Left hindlimb (tissue), 1 donor: ENCODE measurements around the gene PDE11A.

Source experiments
- DNase-seq: peaks from one replicate; pipeline ENCODE4 v3.0.0-alpha.2; 2018

The PDE11A gene

GRCh38 chr2:177921726-177922125 is 150.9 kb downstream of the PDE11A start:
- no peak for DNase-seq

GRCh38 chr2:177917169-177917568 is 155.4 kb downstream of the PDE11A start:
- DNase-seq = no peak

GRCh38 chr2:177916342-177916741 is 156.2 kb downstream of the PDE11A start:
- DNase-seq = no peak

- no peak for DNase-seq
Observed at GRCh38 chr2:177914247-177914646, 158.3 kb downstream of the PDE11A start.

GRCh38 chr2:177909962-177910361 is 162.6 kb downstream of the PDE11A start:
- no peak for DNase-seq

- no peak for DNase-seq
Observed at GRCh38 chr2:177908824-177909223, 163.8 kb downstream of the PDE11A start.

GRCh38 chr2:177908182-177908581 is 164.4 kb downstream of the PDE11A start:
- DNase-seq = no peak

- DNase-seq = peak; percentile 39
Observed at GRCh38 chr2:177906041-177906718, 166.4 kb downstream of the PDE11A start.

- no peak for DNase-seq
Observed at GRCh38 chr2:177905640-177906039, 166.9 kb downstream of the PDE11A start.

- no peak for DNase-seq
Observed at GRCh38 chr2:177902395-177903163, 170.0 kb downstream of the PDE11A start.

GRCh38 chr2:177900082-177900481 is 172.5 kb downstream of the PDE11A start:
- DNase-seq = no peak

GRCh38 chr2:177897278-177897677 is 175.3 kb downstream of the PDE11A start:
- DNase-seq = no peak

- no peak for DNase-seq
Observed at GRCh38 chr2:177896587-177896986, 176.0 kb downstream of the PDE11A start.

GRCh38 chr2:177894546-177894945 is 178.0 kb downstream of the PDE11A start:
- no peak for DNase-seq

GRCh38 chr2:177893880-177894279 is 178.7 kb downstream of the PDE11A start:
- no peak for DNase-seq

GRCh38 chr2:177891533-177891932 is 181.0 kb downstream of the PDE11A start:
- DNase-seq = no peak

GRCh38 chr2:177889818-177890460 is 182.6 kb downstream of the PDE11A start:
- DNase-seq = no peak

GRCh38 chr2:177888581-177888980 is 184.0 kb downstream of the PDE11A start:
- DNase-seq = no peak

GRCh38 chr2:177887722-177888121 is 184.9 kb downstream of the PDE11A start:
- DNase-seq = no peak

- DNase-seq = no peak
Observed at GRCh38 chr2:177886824-177887223, 185.8 kb downstream of the PDE11A start.

GRCh38 chr2:177885828-177886466 is 186.6 kb downstream of the PDE11A start:
- DNase-seq = no peak

- DNase-seq = no peak
Observed at GRCh38 chr2:177883177-177883576, 189.4 kb downstream of the PDE11A start.

- DNase-seq = no peak
Observed at GRCh38 chr2:177882501-177882900, 190.1 kb downstream of the PDE11A start.
